Parathyroid adenoma (tissue), 2 donors: ENCODE data around the gene YWHAE.

Experiments
- H2AFZ ChIP-seq: fragments of 300-600 bp; sonication (generic); one replicate; pipeline ENCODE4 v1.7.0; 2017; ENCODE audit warnings: antibody characterized with exemption, mild to moderate bottlenecking
- H3K27ac ChIP-seq: fragments of 300-600 bp; sonication (generic); one replicate; pipeline ENCODE4 v1.7.0; 2017
- H3K27me3 ChIP-seq: fragments of 300-600 bp; sonication (generic); one replicate; pipeline ENCODE4 v1.7.0; 2017; ENCODE audit warnings: low read length; ENCODE audit not compliant: control insufficient read depth, insufficient read depth
- H3K36me3 ChIP-seq: fragments of 300-600 bp; sonication (generic); one replicate; pipeline ENCODE4 v1.7.0; 2017; ENCODE audit warnings: low read length; ENCODE audit not compliant: control insufficient read depth, insufficient read depth
- H3K4me1 ChIP-seq: fragments of 300-600 bp; sonication (generic); one replicate; pipeline ENCODE4 v1.7.0; 2017; ENCODE audit warnings: control low read depth
- H3K4me2 ChIP-seq: fragments of 300-600 bp; sonication (generic); one replicate; pipeline ENCODE4 v1.7.0; 2017; ENCODE audit warnings: low read length
- H3K4me3 ChIP-seq: fragments of 300-600 bp; sonication (generic); one replicate; pipeline ENCODE4 v1.7.0; 2017; ENCODE audit warnings: low read depth, low read length
- H3K79me2 ChIP-seq: fragments of 300-600 bp; sonication (generic); one replicate; pipeline ENCODE4 v1.7.0; 2017; ENCODE audit warnings: control low read depth
- H3K9ac ChIP-seq: fragments of 300-600 bp; sonication (generic); one replicate; pipeline ENCODE4 v1.7.0; 2017; ENCODE audit warnings: mild to moderate bottlenecking
- H3K9me3 ChIP-seq: fragments of 300-600 bp; sonication (generic); one replicate; pipeline ENCODE4 v1.7.0; 2017; ENCODE audit warnings: low read length; ENCODE audit not compliant: control insufficient read depth
- TF ChIP-seq, protein P1 (sequence below): fragments of 300-600 bp; sonication (generic); IDR thresholded peaks from one replicate; pipeline ENCODE4 v1.7.0; 2017; ENCODE audit warnings: antibody characterized with exemption, mild to moderate bottlenecking
- donor health status: primary hyperparathyroidism.

Gene YWHAE

DNA sequence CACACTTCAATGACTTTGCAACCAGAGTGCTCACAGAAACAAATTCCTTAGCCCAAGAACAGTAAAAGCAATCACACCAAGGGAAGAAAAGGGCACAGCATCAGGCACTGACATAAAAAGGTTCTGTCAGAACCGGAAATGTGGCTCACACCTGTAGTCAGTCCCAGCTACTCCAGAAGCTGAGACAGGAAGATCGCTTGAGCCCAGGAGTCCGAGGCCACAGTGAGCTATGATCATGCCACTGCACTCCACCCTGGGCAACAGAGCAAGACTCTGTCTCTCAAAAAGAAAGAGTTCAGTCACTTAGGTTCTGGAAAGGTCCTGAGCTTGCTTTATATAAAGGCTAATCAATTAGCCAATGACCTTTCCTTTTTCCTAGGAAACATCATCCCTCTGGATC is 22.7 kb downstream of the YWHAE start:
- TF ChIP-seq, protein P1, sequence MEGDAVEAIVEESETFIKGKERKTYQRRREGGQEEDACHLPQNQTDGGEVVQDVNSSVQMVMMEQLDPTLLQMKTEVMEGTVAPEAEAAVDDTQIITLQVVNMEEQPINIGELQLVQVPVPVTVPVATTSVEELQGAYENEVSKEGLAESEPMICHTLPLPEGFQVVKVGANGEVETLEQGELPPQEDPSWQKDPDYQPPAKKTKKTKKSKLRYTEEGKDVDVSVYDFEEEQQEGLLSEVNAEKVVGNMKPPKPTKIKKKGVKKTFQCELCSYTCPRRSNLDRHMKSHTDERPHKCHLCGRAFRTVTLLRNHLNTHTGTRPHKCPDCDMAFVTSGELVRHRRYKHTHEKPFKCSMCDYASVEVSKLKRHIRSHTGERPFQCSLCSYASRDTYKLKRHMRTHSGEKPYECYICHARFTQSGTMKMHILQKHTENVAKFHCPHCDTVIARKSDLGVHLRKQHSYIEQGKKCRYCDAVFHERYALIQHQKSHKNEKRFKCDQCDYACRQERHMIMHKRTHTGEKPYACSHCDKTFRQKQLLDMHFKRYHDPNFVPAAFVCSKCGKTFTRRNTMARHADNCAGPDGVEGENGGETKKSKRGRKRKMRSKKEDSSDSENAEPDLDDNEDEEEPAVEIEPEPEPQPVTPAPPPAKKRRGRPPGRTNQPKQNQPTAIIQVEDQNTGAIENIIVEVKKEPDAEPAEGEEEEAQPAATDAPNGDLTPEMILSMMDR, result no peak
- Histone ChIP-seq H3K4me2 (no peak overlapping the region), H3K4me1 (peaks cover 48% of the 10 kb centered on the region), H3K36me3 (no peaks in the 10 kb centered on the region), H3K4me3 (no peak overlapping the region), H3K79me2 (peaks cover 96% of the 10 kb centered on the region), H3K27me3 (no peaks in the 10 kb centered on the region), H3K9ac (no peak overlapping the region), H3K9me3 (no peaks in the 10 kb centered on the region), H3K27ac (no peak overlapping the region), H2AFZ (no peak overlapping the region)

DNA sequence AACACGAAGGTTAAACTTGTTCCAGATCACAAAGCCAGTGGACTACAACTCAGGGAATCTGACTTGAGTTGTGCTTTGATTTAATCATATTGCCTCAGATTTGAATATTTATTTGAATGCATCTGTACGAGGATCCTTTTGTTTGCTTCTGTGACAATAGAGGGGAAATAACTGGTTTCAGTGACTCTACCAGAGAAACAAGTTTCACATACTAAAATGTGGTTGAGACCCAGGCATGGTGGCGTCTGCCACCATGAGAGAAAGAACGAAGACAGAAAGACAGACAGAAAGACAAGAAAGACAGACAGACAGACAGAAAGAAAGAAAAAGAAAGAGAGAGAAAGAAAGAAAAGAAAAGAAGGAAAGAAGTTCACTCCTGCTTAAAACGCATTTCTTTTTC is 24.0 kb downstream of the YWHAE start:
- no peak overlapping the region for H3K27ac ChIP-seq

DNA sequence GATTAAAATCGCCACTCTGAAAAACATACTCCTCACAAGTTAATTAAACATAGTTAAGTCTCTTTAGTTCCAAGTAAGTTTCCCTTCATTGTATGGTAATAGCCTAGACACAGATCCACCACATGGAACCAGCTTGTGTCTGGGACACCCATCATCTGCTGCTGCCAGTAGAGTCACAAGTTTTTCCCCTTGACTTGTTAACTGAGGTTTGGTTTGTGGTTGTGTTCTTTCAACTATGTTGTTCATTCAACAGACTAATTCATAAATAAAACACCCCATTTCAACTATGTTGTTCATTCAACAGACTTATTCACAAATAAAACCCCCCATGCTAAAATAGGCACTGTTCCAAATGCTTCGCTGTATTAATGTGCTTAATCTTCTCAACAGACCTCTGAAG is 24.4 kb downstream of the YWHAE start:
- Histone ChIP-seq H3K79me2 (peaks cover 96% of the 10 kb centered on the region), H3K27ac (no peak overlapping the region), H3K4me3 (no peak overlapping the region), H2AFZ (no peak overlapping the region), H3K4me2 (no peak overlapping the region), H3K4me1 (peaks cover 48% of the 10 kb centered on the region), H3K9me3 (no peaks in the 10 kb centered on the region), H3K27me3 (no peaks in the 10 kb centered on the region), H3K9ac (no peak overlapping the region), H3K36me3 (no peaks in the 10 kb centered on the region)
- TF ChIP-seq, protein P1, result no peak

More for the DNA sequence above, 24.0 kb downstream of the YWHAE start:
- TF ChIP-seq, protein P1, result no peak
- no peaks in the 10 kb centered on the region for H3K36me3 ChIP-seq
- H3K4me2 ChIP-seq, result no peak overlapping the region
- H3K4me3 ChIP-seq, result no peak overlapping the region
- no peaks in the 10 kb centered on the region for H3K9me3 ChIP-seq
- H3K27me3 ChIP-seq, result no peaks in the 10 kb centered on the region
- H3K79me2 ChIP-seq, result peaks cover 96% of the 10 kb centered on the region
- no peak overlapping the region for H2AFZ ChIP-seq
- H3K9ac ChIP-seq, result no peak overlapping the region
- H3K4me1 ChIP-seq, result peaks cover 52% of the 10 kb centered on the region

DNA sequence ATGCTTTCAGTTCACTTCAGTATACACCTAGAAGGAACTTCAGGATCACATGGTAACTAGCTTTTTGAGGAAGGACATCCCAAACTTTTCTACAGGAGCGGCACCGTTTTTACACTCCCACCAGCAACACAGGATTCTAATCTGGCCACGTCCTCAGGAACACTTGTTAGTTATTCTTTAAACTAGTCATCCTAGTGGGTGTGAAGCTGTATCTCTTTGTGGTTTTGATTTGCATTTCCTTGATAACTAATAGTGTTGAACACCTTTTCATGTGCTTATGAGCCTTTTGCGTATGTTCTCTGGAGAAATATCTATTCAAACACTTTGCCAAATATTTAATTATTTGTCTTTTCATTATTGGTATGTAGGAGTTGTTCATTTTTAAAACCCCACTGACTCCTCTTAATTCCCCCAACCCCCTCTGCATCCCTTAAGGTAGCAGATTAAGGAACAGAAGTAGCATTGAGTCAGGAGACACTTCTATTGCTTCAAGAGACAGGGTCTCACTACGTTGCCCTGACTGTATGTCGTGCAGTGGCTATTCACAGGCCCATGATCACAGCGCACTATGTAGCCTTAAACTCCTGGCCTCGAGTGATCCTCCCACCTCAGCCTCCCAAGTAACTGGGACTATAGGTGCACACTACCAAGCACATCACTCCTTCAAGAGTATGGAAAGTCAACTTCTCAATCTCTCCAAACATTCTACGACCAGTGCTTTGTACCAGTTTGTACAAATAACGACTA is 25.4 kb downstream of the YWHAE start:
- H3K4me2 ChIP-seq, result no peak overlapping the region
- no peak overlapping the region for H3K27ac ChIP-seq
- H3K27me3 ChIP-seq, result no peaks in the 10 kb centered on the region
- H3K79me2 ChIP-seq, result peaks cover 96% of the 10 kb centered on the region
- H2AFZ ChIP-seq, result no peak overlapping the region
- no peak overlapping the region for H3K4me3 ChIP-seq
- TF ChIP-seq, protein P1, result no peak
- H3K9me3 ChIP-seq, result no peaks in the 10 kb centered on the region
- H3K4me1 ChIP-seq, result peaks cover 43% of the 10 kb centered on the region
- no peak overlapping the region for H3K9ac ChIP-seq
- H3K36me3 ChIP-seq, result no peaks in the 10 kb centered on the region

DNA sequence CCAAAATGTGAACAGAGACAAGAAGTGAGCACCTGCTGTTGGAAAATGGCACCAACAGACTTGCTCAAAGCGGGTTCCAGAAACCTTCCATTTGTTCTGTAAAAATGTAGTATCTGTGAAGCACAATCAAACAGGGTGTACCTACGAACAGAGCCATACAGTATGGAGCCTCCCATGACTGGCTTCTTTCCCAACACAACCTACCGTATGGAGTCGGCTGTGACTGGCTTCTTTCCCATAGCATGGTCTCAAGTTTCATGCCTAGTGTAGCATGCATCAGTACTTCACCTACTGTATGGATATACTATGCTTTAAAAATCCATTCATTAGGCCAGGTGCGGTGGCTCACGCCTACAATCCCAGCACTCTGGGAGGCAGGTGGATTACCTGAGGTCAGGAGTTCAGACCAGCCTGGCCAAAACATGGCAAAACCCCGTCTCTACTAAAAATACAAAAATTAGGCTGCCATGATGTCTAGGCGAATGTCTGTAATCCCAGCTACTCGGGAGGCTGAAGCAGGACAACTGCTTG is 26.2 kb downstream of the YWHAE start:
- Histone ChIP-seq H3K4me1 (peaks cover 43% of the 10 kb centered on the region), H3K9me3 (no peaks in the 10 kb centered on the region), H3K79me2 (peaks cover 94% of the 10 kb centered on the region), H3K36me3 (no peaks in the 10 kb centered on the region), H3K4me2 (no peak overlapping the region), H3K9ac (no peak overlapping the region), H3K27ac (no peak overlapping the region), H3K4me3 (no peak overlapping the region), H3K27me3 (no peaks in the 10 kb centered on the region), H2AFZ (no peak overlapping the region)
- TF ChIP-seq, protein P1, result no peak
